Measurements from ENCODE around the gene FAM53B. TPM values are rescaled to one million over a fixed set of nuclear protein-coding genes. Genes with fewer than 3 reads are reported as not detected.

Gene FAM53B
- total RNA-seq, 1 donor from 2014 or later = 53.4 TPM

- Histone ChIP-seq H3K27me3 (ENCODE audit: low read depth) (no peaks in the 10 kb centered on the region), H3K4me3 (no peak overlapping the region), H3K9me3 (replicated peaks) (no peaks in the 10 kb centered on the region), H3K4me1 (peaks cover 100% of the 10 kb centered on the region), H3K27ac (replicated peaks) (peak overlapping the region; percentile 95), H3K36me3 (peaks cover 21% of the 10 kb centered on the region)
- TF ChIP-seq, protein P1, sequence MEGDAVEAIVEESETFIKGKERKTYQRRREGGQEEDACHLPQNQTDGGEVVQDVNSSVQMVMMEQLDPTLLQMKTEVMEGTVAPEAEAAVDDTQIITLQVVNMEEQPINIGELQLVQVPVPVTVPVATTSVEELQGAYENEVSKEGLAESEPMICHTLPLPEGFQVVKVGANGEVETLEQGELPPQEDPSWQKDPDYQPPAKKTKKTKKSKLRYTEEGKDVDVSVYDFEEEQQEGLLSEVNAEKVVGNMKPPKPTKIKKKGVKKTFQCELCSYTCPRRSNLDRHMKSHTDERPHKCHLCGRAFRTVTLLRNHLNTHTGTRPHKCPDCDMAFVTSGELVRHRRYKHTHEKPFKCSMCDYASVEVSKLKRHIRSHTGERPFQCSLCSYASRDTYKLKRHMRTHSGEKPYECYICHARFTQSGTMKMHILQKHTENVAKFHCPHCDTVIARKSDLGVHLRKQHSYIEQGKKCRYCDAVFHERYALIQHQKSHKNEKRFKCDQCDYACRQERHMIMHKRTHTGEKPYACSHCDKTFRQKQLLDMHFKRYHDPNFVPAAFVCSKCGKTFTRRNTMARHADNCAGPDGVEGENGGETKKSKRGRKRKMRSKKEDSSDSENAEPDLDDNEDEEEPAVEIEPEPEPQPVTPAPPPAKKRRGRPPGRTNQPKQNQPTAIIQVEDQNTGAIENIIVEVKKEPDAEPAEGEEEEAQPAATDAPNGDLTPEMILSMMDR (IDR thresholded peaks at IDR 0.05; ENCODE audit: borderline replicate concordance) = no peak
- peak; percentile 15 for DNase-seq
- intact Hi-C loops (cut with micrococcal nuclease) = no loop called here
Observed at GRCh38 chr10:124678557-124679240, 65.5 kb downstream of the FAM53B start.

DNA sequence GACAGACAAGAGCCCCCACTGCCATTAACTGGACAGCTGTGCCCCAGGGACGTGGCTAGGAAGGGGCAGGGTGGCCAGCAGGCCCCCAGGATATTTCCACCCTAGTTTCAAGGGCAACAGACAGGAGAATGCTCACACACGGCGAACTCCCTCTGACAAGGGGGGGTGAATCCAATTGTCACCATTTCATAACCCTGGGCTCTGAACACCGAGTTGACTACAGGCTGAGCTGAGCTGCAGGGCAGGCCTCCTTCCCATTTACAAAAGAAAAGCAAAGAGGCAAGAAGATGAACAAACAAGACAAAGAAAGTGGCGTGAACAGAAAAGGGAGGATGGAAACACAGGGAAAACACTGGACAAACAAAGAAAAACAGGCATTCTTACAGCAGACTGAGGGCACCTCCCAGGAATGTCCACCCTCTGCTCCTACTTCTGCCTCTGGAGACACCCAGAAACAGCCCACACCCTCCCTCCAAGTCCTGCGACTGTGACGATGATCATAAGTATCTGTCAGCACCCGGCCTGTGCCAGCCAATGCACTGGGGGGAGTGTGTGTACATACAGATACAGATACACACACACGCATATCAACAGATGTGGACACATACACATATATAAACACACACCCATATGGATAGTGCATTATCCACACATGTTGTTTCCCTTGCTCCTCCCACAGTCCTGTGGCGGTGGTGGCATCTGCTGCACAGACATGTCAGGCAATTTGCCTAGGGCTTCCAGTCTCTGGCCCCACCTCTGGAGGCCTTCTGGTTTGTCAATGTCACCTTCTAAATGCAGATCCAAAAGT, 66.2 kb downstream of the FAM53B start:
- Histone ChIP-seq H3K4me3 (peak overlapping the region; percentile 56), H3K36me3 (peaks cover 21% of the 10 kb centered on the region), H3K27ac (replicated peaks) (peak overlapping the region; percentile 95), H3K4me1 (peaks cover 100% of the 10 kb centered on the region), H3K9me3 (replicated peaks) (no peaks in the 10 kb centered on the region), H3K27me3 (ENCODE audit: low read depth) (no peaks in the 10 kb centered on the region)
- DNase-seq = peak; percentile 67
- intact Hi-C loops (cut with micrococcal nuclease) = no loop called here
- TF ChIP-seq, protein P1 (IDR thresholded peaks at IDR 0.05; ENCODE audit: borderline replicate concordance) = no peak

- peak; percentile 41 for DNase-seq
- peaks cover 100% of the 10 kb centered on the region for H3K4me1 ChIP-seq
- TF ChIP-seq, protein P1 (IDR thresholded peaks at IDR 0.05; ENCODE audit: borderline replicate concordance) = peak; percentile 7
Observed at GRCh38 chr10:124677293-124677699, 66.9 kb downstream of the FAM53B start.

DNA sequence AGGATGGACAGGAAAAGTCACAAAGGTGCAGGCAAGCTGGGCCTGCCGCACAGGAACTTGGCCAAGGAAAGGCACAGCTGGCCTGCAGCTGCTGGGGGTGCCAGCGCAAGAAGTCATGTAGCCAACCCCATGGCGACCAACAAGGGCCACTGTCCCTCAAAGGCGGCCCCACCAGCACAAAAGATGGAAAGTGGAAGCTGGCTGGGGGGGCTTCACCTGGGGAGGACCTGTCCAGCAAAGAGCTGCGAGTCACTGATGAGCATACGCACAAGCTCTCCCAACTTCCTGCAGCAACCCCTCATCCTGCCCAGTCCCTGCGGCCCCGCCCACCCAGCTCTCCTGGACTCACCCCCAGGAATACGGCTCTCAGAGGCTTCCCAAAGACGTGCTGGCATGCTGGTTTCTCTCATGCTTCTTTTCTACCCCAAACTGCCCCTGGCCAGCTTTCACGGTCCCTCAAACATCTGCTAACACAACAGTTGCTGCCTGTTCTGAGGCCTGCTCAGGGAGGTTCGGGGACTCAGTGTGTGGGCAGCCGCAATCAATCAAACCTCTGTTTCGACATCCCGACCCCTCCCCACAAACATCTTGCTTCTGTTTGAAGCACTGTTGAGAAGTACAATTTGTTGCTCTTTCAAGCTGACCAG, 67.6 kb downstream of the FAM53B start:
- DNase-seq = peak; percentile 17

More at GRCh38 chr10:124677293-124677699, 66.9 kb downstream of the FAM53B start:
- Histone ChIP-seq H3K36me3 (peaks cover 21% of the 10 kb centered on the region), H3K27me3 (ENCODE audit: low read depth) (no peaks in the 10 kb centered on the region), H3K4me3 (peak overlapping the region; percentile 56), H3K9me3 (replicated peaks) (no peaks in the 10 kb centered on the region), H3K27ac (replicated peaks) (peak overlapping the region; percentile 95)
- intact Hi-C loops (cut with micrococcal nuclease) = no loop called here

DNA sequence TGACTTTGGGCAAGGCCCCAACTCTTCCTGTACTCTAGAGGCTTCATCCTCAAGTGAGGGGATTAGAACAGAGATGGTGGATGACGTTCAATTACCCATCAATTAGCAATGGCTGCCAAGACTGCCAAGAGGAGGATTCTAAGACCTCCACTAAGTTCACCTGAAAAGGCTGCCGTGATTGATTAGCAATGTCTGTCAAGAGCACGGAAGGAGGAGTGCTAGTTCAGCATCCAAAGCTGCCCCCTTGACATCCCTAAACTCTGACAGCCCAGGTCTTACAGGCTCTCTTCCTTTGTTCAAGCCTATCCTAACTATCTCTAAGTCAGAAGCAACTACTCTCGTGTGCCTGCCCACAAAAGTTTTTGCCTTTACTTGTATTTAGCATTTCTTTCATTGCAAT, 68.4 kb downstream of the FAM53B start:
- Histone ChIP-seq H3K27ac (replicated peaks) (peak overlapping the region; percentile 95), H3K36me3 (peaks cover 7% of the 10 kb centered on the region), H3K9me3 (replicated peaks) (no peaks in the 10 kb centered on the region), H3K27me3 (ENCODE audit: low read depth) (no peaks in the 10 kb centered on the region), H3K4me3 (no peak overlapping the region), H3K4me1 (peaks cover 100% of the 10 kb centered on the region)
- TF ChIP-seq, protein P1 (IDR thresholded peaks at IDR 0.05; ENCODE audit: borderline replicate concordance) = no peak
- no peak for DNase-seq
- intact Hi-C loops (cut with micrococcal nuclease) = no loop called here

More for the DNA sequence above, 67.6 kb downstream of the FAM53B start:
- peaks cover 14% of the 10 kb centered on the region for H3K36me3 ChIP-seq
- TF ChIP-seq, protein P1 (IDR thresholded peaks at IDR 0.05; ENCODE audit: borderline replicate concordance) = no peak
- peaks cover 100% of the 10 kb centered on the region for H3K4me1 ChIP-seq
- intact Hi-C loops (cut with micrococcal nuclease) = no loop called here
- no peaks in the 10 kb centered on the region for H3K27me3 ChIP-seq (ENCODE audit: low read depth)
- peak overlapping the region; percentile 56 for H3K4me3 ChIP-seq
- peak overlapping the region; percentile 95 for H3K27ac ChIP-seq (replicated peaks)
- no peaks in the 10 kb centered on the region for H3K9me3 ChIP-seq (replicated peaks)
